HFFc6 (cell line): ENCODE measurements around the gene C12orf76. TPM values are rescaled to one million over a fixed set of nuclear protein-coding genes. Genes with fewer than 3 reads are reported as not detected.

Experiments used
- DNase-seq: peaks from one replicate; pipeline ENCODE4 v3.0.0-alpha.2; 2018
- H3K27ac Mint-ChIP-seq: 2 replicates; pipeline ENCODE4 v1.8.0; 2020; ENCODE audit warnings: mild to moderate bottlenecking, mixed read lengths
- H3K27me3 Mint-ChIP-seq: 2 replicates; pipeline ENCODE4 v1.8.0; 2021; ENCODE audit warnings: mild to moderate bottlenecking, moderate library complexity, mixed read lengths; ENCODE audit not compliant: insufficient read depth
- H3K36me3 Mint-ChIP-seq: 2 replicates; pipeline ENCODE4 v1.8.0; 2021; ENCODE audit warnings: low read depth, mixed read lengths
- H3K4me1 Mint-ChIP-seq: 2 replicates; pipeline ENCODE4 v1.8.0; 2020; ENCODE audit warnings: low read depth, mixed read lengths
- H3K4me3 Mint-ChIP-seq: 2 replicates; pipeline ENCODE4 v1.8.0; 2020; ENCODE audit warnings: mild to moderate bottlenecking, moderate library complexity, mixed read lengths
- H3K9me3 Mint-ChIP-seq: 2 replicates; pipeline ENCODE4 v1.8.0; 2020; ENCODE audit warnings: mild to moderate bottlenecking, mixed read lengths
- total RNA-seq, 6 experiments: library from RNA; stranded (reverse); fragmentation: NEBNext Ultra II Directional; extraction: Animal tissue kit (Norgen Biotek cat#: 25700); gene quantifications; 2 replicates in 1 of 6; 3 replicates in 5 of 6; pipeline ENCODE4 v1.2.3, GENCODE V29; 2021
- TF ChIP-seq, protein P1 (sequence below): fragments of 200-600 bp; sonication (generic); IDR thresholded peaks from 2 replicates; pipeline ENCODE4 v1.5.0; 2021; ENCODE audit warnings: antibody characterized with exemption, mild to moderate bottlenecking

The C12orf76 gene
- total RNA-seq, 6 experiments from 2014 or later, result 4.2 to 5.8 (median 4.6) TPM

DNA sequence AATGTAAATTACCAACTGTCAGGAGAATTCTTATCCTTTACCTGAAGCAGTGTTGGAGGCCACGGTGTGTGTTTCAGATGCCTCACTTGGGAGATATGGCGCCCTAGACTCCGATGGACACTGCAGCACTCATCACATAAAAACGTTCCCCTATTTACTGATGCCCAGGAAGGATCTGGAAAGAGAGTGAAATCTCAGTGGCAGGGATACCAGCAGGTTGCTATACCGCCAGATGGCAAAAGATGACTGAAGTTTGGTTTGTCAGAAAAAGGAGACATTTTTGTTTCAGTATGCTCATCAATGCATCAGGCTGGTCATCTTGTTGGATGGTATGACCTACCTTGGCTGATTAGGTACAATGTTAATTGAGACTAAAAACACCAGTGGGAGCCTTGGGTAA, 56.7 kb downstream of the C12orf76 start:
- H3K9me3 Mint-ChIP-seq, result no peaks in the 10 kb centered on the region
- TF ChIP-seq, protein P1, sequence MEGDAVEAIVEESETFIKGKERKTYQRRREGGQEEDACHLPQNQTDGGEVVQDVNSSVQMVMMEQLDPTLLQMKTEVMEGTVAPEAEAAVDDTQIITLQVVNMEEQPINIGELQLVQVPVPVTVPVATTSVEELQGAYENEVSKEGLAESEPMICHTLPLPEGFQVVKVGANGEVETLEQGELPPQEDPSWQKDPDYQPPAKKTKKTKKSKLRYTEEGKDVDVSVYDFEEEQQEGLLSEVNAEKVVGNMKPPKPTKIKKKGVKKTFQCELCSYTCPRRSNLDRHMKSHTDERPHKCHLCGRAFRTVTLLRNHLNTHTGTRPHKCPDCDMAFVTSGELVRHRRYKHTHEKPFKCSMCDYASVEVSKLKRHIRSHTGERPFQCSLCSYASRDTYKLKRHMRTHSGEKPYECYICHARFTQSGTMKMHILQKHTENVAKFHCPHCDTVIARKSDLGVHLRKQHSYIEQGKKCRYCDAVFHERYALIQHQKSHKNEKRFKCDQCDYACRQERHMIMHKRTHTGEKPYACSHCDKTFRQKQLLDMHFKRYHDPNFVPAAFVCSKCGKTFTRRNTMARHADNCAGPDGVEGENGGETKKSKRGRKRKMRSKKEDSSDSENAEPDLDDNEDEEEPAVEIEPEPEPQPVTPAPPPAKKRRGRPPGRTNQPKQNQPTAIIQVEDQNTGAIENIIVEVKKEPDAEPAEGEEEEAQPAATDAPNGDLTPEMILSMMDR, result no peak
- no peak overlapping the region for H3K4me3 Mint-ChIP-seq
- H3K27me3 Mint-ChIP-seq, result peaks cover 5% of the 10 kb centered on the region
- H3K4me1 Mint-ChIP-seq, result peaks cover 56% of the 10 kb centered on the region
- no peak for DNase-seq
- H3K27ac Mint-ChIP-seq, result no peak overlapping the region
- H3K36me3 Mint-ChIP-seq, result peaks cover 13% of the 10 kb centered on the region

Other genes starting within 250 kb of the C12orf76 start
- 1 to 10 TPM; 1.6 to 2.5 (median 1.9) TPM for gene TRPV4, start 215.1 kb downstream of the C12orf76 start, total RNA-seq
- gene GLTP, start 168.0 kb downstream of the C12orf76 start, total RNA-seq, result 10 to 100 TPM; 77.4 to 87.9 (median 82.0) TPM
- 10 to 100 TPM; 15.0 to 21.0 (median 18.2) TPM for gene TCHP, start 148.2 kb downstream of the C12orf76 start, total RNA-seq
- 10 to 100 TPM; 56.9 to 68.8 (median 64.9) TPM for gene GIT2, start 52.2 kb downstream of the C12orf76 start, total RNA-seq
- 100 to 1,000 TPM; 133 to 150 (median 146) TPM for gene ANKRD13A, start 49.1 kb downstream of the C12orf76 start, total RNA-seq
- gene IFT81, start 75.8 kb upstream of the C12orf76 start, total RNA-seq, result 10 to 100 TPM in 5 of 6 experiments, 1 to 10 TPM in 1; 9.4 to 14.4 (median 12.8) TPM
- gene ATP2A2, start 232.7 kb upstream of the C12orf76 start, total RNA-seq, result 100 to 1,000 TPM; 254 to 286 (median 267) TPM